ENCODE results near the gene RAB8B.

RAB8B gene

GRCh38 chr15:63255489-63255990, 66.1 kb downstream of the RAB8B start:
- no peak for TF ChIP-seq SP3 (tag by site-specific recombination; IDR thresholded peaks at IDR 0.05)
- H3K4me3 ChIP-seq (ENCODE audit: low read depth, low read length) = no peak overlapping the region
- no peaks in the 10 kb centered on the region for H3K9me3 ChIP-seq (ENCODE audit: control insufficient read depth, insufficient read depth, low read depth, low read length)
- ChIA-PET CTCF (no interaction called here), POLR2A (no interaction called here)
- no peak overlapping the region for H3K27ac ChIP-seq (ENCODE audit: extremely low read depth, low read depth, low read length)
- H3K36me3 ChIP-seq (ENCODE audit: control insufficient read depth in 2 of 2, insufficient read depth in 1 of 2, low read length in 2 of 2) = peaks cover 0 to 3% of the 10 kb centered on the region in 2 experiments; a peak in 1 of 3 replicates
- peaks cover 11% of the 10 kb centered on the region for H3K4me1 ChIP-seq (ENCODE audit: control insufficient read depth, insufficient read depth, low read length)

DNA sequence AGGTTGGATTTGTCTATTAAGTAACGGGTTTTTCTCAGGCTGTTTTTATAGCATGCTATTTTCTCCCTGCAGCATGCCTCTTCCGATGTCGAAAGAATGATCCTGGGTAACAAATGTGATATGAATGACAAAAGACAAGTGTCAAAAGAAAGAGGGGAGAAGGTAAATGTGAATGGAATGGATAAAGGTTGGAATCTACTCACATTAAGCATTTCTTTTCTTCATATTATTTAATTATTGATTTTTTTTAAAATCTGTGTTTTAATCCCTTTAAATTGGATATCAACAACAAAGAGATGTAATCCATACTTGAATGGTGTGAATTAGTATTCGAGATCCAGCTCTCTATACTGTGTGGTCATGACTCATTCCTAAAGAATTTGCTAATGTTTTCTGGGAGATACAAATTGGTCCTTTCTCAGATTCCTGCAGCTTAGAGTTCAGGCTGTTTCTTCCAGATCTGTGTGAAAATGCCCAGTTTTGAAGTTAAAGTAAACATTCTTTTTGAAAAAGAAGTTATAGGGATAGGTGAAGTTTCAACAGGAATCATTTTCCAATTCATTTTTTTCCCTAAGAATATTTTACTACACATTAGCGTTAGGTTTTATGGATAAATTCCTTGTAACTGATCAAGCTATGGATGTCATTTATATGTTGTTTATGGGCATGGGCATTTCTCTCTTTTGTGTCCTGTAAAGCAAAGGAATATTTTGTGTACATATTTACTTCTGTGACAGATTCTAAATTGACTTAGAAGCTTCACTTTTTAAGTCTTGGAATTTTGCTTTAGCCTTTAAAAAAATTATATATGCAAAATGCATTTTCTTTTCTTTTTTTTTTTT, 67.2 kb downstream of the RAB8B start:
- CTCF ChIA-PET = no interaction called here
- TF ChIP-seq ZBTB17 (tag by site-specific recombination; IDR thresholded peaks at IDR 0.05) (peak; percentile 50; the same call in 1 of the 2 replicates), ZNF785 (tag by site-specific recombination; IDR thresholded peaks at IDR 0.05) (no peak), ZNF2 (tag by site-specific recombination; IDR thresholded peaks at IDR 0.05) (no peak), ZNF121 (tag by site-specific recombination; IDR thresholded peaks at IDR 0.05) (no peak), SETDB1 (IDR thresholded peaks at IDR 0.05; ENCODE audit: insufficient read length, low read length) (no peak), ELK4 (IDR thresholded peaks at IDR 0.05; ENCODE audit: borderline replicate concordance, low read depth, low read length) (no peak), ZNF660 (tag by site-specific recombination; IDR thresholded peaks at IDR 0.05) (peak; percentile 59; the same call in 1 of the 2 replicates), BCL11B (tag by site-specific recombination; IDR thresholded peaks at IDR 0.05; ENCODE audit: low read depth) (no peak), INSM2 (tag by site-specific recombination; IDR thresholded peaks at IDR 0.05) (no peak), ZEB2 (tag by site-specific recombination; IDR thresholded peaks at IDR 0.05) (0 out of 2 replicates have a peak, but pooled peaks have one; percentile 13), ZNF585B (tag by site-specific recombination; IDR thresholded peaks at IDR 0.05) (no peak), ZSCAN30 (tag by site-specific recombination; IDR thresholded peaks at IDR 0.05) (no peak), ZNF449 (tag by site-specific recombination; IDR thresholded peaks at IDR 0.05) (no peak), ZNF366 (tag by site-specific recombination; conservative IDR thresholded peaks at IDR 0.05) (peak; percentile 82), SP7 (tag by site-specific recombination; IDR thresholded peaks at IDR 0.05) (peak; percentile 70), ZNF843 (tag by site-specific recombination; IDR thresholded peaks at IDR 0.05) (0 out of 2 replicates have a peak, but pooled peaks have one; percentile 20), KLF16 (tag by site-specific recombination; IDR thresholded peaks at IDR 0.05) (no peak), ZNF350 (tag by site-specific recombination; IDR thresholded peaks at IDR 0.05) (no peak), ZNF341 (tag by site-specific recombination; IDR thresholded peaks at IDR 0.05; ENCODE audit: low read depth) (no peak), IKZF3 (tag by site-specific recombination; IDR thresholded peaks at IDR 0.05) (0 out of 2 replicates have a peak, but pooled peaks have one; percentile 25)
- TF ChIP-seq, protein P1, sequence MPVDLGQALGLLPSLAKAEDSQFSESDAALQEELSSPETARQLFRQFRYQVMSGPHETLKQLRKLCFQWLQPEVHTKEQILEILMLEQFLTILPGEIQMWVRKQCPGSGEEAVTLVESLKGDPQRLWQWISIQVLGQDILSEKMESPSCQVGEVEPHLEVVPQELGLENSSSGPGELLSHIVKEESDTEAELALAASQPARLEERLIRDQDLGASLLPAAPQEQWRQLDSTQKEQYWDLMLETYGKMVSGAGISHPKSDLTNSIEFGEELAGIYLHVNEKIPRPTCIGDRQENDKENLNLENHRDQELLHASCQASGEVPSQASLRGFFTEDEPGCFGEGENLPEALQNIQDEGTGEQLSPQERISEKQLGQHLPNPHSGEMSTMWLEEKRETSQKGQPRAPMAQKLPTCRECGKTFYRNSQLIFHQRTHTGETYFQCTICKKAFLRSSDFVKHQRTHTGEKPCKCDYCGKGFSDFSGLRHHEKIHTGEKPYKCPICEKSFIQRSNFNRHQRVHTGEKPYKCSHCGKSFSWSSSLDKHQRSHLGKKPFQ (tag by site-specific recombination; IDR thresholded peaks at IDR 0.05) = peak; percentile 77
- TF ChIP-seq, protein P2, sequence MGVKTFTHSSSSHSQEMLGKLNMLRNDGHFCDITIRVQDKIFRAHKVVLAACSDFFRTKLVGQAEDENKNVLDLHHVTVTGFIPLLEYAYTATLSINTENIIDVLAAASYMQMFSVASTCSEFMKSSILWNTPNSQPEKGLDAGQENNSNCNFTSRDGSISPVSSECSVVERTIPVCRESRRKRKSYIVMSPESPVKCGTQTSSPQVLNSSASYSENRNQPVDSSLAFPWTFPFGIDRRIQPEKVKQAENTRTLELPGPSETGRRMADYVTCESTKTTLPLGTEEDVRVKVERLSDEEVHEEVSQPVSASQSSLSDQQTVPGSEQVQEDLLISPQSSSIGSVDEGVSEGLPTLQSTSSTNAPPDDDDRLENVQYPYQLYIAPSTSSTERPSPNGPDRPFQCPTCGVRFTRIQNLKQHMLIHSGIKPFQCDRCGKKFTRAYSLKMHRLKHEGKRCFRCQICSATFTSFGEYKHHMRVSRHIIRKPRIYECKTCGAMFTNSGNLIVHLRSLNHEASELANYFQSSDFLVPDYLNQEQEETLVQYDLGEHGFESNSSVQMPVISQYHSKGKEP (tag by site-specific recombination; IDR thresholded peaks at IDR 0.05) = 0 out of 2 replicates have a peak, but pooled peaks have one; percentile 22
- TF ChIP-seq, protein P3, sequence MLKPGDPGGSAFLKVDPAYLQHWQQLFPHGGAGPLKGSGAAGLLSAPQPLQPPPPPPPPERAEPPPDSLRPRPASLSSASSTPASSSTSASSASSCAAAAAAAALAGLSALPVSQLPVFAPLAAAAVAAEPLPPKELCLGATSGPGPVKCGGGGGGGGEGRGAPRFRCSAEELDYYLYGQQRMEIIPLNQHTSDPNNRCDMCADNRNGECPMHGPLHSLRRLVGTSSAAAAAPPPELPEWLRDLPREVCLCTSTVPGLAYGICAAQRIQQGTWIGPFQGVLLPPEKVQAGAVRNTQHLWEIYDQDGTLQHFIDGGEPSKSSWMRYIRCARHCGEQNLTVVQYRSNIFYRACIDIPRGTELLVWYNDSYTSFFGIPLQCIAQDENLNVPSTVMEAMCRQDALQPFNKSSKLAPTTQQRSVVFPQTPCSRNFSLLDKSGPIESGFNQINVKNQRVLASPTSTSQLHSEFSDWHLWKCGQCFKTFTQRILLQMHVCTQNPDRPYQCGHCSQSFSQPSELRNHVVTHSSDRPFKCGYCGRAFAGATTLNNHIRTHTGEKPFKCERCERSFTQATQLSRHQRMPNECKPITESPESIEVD (tag by site-specific recombination; IDR thresholded peaks at IDR 0.05) = peak; percentile 56; the same call in 1 of the 2 replicates

More for the DNA sequence above, 67.2 kb downstream of the RAB8B start:
- POLR2A ChIA-PET = no interaction called here
- H3K36me3 ChIP-seq (ENCODE audit: control insufficient read depth in 2 of 2, insufficient read depth in 1 of 2, low read length in 2 of 2) = peaks cover 0 to 6% of the 10 kb centered on the region in 2 experiments; a peak in 2 of 3 replicates
- no peak overlapping the region for H3K27ac ChIP-seq (ENCODE audit: extremely low read depth, low read depth, low read length)
- peaks cover 11% of the 10 kb centered on the region for H3K4me1 ChIP-seq (ENCODE audit: control insufficient read depth, insufficient read depth, low read length)
- H3K4me3 ChIP-seq (ENCODE audit: low read depth, low read length) = no peak overlapping the region
- no peaks in the 10 kb centered on the region for H3K9me3 ChIP-seq (ENCODE audit: control insufficient read depth, insufficient read depth, low read depth, low read length)
